ENCODE data around the gene PIGU.

The PIGU gene

GRCh38 chr20:34552569-34552968, 124.3 kb downstream of the PIGU start:
- no peak overlapping the region for H3K4me3 ChIP-seq (ENCODE audit: low read depth, low read length)
- no peak for TF ChIP-seq CTCF (IDR thresholded peaks at IDR 0.05; ENCODE audit: low read depth, low read length, missing control alignments)
- no peak for DNase-seq (ENCODE audit: low read depth)

- TF ChIP-seq CTCF (IDR thresholded peaks at IDR 0.05; ENCODE audit: low read depth, low read length, missing control alignments), result no peak
- no peak overlapping the region for H3K4me3 ChIP-seq (ENCODE audit: low read depth, low read length)
Measured at GRCh38 chr20:34549929-34550305, 127.0 kb downstream of the PIGU start.

GRCh38 chr20:34549291-34549928, 127.5 kb downstream of the PIGU start:
- no peak for TF ChIP-seq CTCF (IDR thresholded peaks at IDR 0.05; ENCODE audit: low read depth, low read length, missing control alignments)
- no peak for DNase-seq (ENCODE audit: low read depth)

More at GRCh38 chr20:34549929-34550305, 127.0 kb downstream of the PIGU start:
- DNase-seq (ENCODE audit: low read depth), result no peak

GRCh38 chr20:34547844-34548613, 128.9 kb downstream of the PIGU start:
- no peak overlapping the region for H3K4me3 ChIP-seq (ENCODE audit: low read depth, low read length)
- TF ChIP-seq CTCF (IDR thresholded peaks at IDR 0.05; ENCODE audit: low read depth, low read length, missing control alignments), result no peak
- DNase-seq (ENCODE audit: low read depth), result no peak

More at GRCh38 chr20:34549291-34549928, 127.5 kb downstream of the PIGU start:
- H3K4me3 ChIP-seq (ENCODE audit: low read depth, low read length), result no peak overlapping the region

- H3K4me3 ChIP-seq (ENCODE audit: low read depth, low read length), result no peak overlapping the region
- no peak for DNase-seq (ENCODE audit: low read depth)
- no peak for TF ChIP-seq CTCF (IDR thresholded peaks at IDR 0.05; ENCODE audit: low read depth, low read length, missing control alignments)
Measured at GRCh38 chr20:34546751-34547181, 130.1 kb downstream of the PIGU start.

GRCh38 chr20:34544109-34544796, 132.6 kb downstream of the PIGU start:
- no peak overlapping the region for H3K4me3 ChIP-seq (ENCODE audit: low read depth, low read length)
- TF ChIP-seq CTCF (IDR thresholded peaks at IDR 0.05; ENCODE audit: low read depth, low read length, missing control alignments), result no peak
- no peak for DNase-seq (ENCODE audit: low read depth)
